ENCODE data around the gene RFTN1.

- TF ChIP-seq POLR2A (IDR thresholded peaks at IDR 0.05) (no peak), CTCF (IDR thresholded peaks at IDR 0.05) (no peak)
Observed at GRCh38 chr3:16471897-16472296, 41.6 kb downstream of the RFTN1 start.

All from testis (tissue), 2 donors.